IMR-90 (cell line): Measurements from ENCODE around the gene FES. TPM values are rescaled to one million over a fixed set of nuclear protein-coding genes. Genes with fewer than 3 reads are reported as not detected.

ENCODE experiments used
- ATAC-seq: fragments of 200-7000 bp; cut with Tn5 transposase; 2 replicates; pipeline ENCODE4 v1.9.1; 2020; ENCODE audit warnings: low read depth, mild to moderate bottlenecking, moderate library complexity
- BruUV-seq: library from RNA; stranded (reverse); fragments of 400-500 nt; replicated peaks from 2 replicates; lab custom pipeline; 2021; lab: Mats Ljungman, UMichigan
- CTCF ChIA-PET: fragments of 300-600 bp; formaldehyde crosslinking; extraction: SDS; loops from one replicate; lab custom pipeline; 2021; ENCODE audit warnings: antibody characterized with exemption; lab: Yijun Ruan, JAX
- POLR2A ChIA-PET: fragments of 300-600 bp; sonication (Branson Sonifier 250); formaldehyde crosslinking; loops from one replicate; lab custom pipeline; 2022; ENCODE audit warnings: antibody characterized with exemption; ENCODE audit not compliant: unreplicated experiment; lab: Charles Lee
- DNase-seq: peaks from one replicate; pipeline ENCODE4 v3.0.0; 2013
- H2AFZ ChIP-seq: replicated peaks from 2 replicates; pipeline ENCODE3; 2013; ENCODE audit warnings: low read length, mild to moderate bottlenecking; ENCODE audit not compliant: poor library complexity
- H2AK5ac ChIP-seq: 2 replicates; pipeline ENCODE4 v1.6.1; 2013; ENCODE audit warnings: low read depth, low read length, inconsistent platforms
- H2AK9ac ChIP-seq: replicated peaks from 2 replicates; pipeline ENCODE3; 2013; ENCODE audit warnings: mild to moderate bottlenecking, low read depth, low read length, moderate library complexity; ENCODE audit not compliant: poor library complexity
- H2BK120ac ChIP-seq: 2 replicates; pipeline ENCODE4 v1.6.1; 2013; ENCODE audit warnings: low read depth, low read length, inconsistent platforms
- H2BK15ac ChIP-seq: 3 replicates; pipeline ENCODE4 v1.6.1; 2013; ENCODE audit warnings: low read depth, low read length, inconsistent platforms
- H2BK20ac ChIP-seq: 2 replicates; pipeline ENCODE4 v1.6.1; 2013; ENCODE audit warnings: low read depth, mild to moderate bottlenecking, inconsistent platforms, low read length, moderate library complexity
- H2BK5ac ChIP-seq: 2 replicates; pipeline ENCODE4 v1.6.1; 2013; ENCODE audit warnings: mild to moderate bottlenecking, low read depth, low read length, inconsistent platforms; ENCODE audit not compliant: poor library complexity, severe bottlenecking
- H3K14ac ChIP-seq: replicated peaks from 2 replicates; pipeline ENCODE4 v1.6.1; 2013; ENCODE audit warnings: low read depth, low read length, inconsistent platforms
- H3K18ac ChIP-seq: 2 replicates; pipeline ENCODE4 v1.6.1; 2013; ENCODE audit warnings: low read depth, low read length, control low read depth
- H3K23ac ChIP-seq: 2 replicates; pipeline ENCODE4 v1.6.1; 2013; ENCODE audit warnings: low read depth, low read length, inconsistent platforms
- H3K27ac ChIP-seq: 2 replicates; pipeline ENCODE4 v1.5.1; 2013; ENCODE audit warnings: mild to moderate bottlenecking, control low read depth, low read length; ENCODE audit not compliant: insufficient read depth
- H3K27me3 ChIP-seq: 2 replicates; pipeline ENCODE4 v1.6.1; 2013; ENCODE audit warnings: low read length; ENCODE audit not compliant: control insufficient read depth, insufficient read depth
- H3K36me3 ChIP-seq: 2 replicates; pipeline ENCODE4 v1.6.1; 2013; ENCODE audit warnings: low read length, mixed read lengths; ENCODE audit not compliant: control insufficient read depth, insufficient read depth
- H3K4ac ChIP-seq: 2 replicates; pipeline ENCODE4 v1.6.1; 2013; ENCODE audit warnings: low read depth, low read length, inconsistent platforms
- H3K4me1 ChIP-seq: 2 replicates; pipeline ENCODE4 v1.6.1; 2013; ENCODE audit warnings: low read length, mixed read lengths; ENCODE audit not compliant: control insufficient read depth, insufficient read depth
- H3K4me2 ChIP-seq: 2 replicates; pipeline ENCODE4 v1.6.1; 2013; ENCODE audit warnings: low read depth, mild to moderate bottlenecking, control low read depth, low read length, moderate library complexity
- H3K4me3 ChIP-seq: 2 replicates; pipeline ENCODE4 v1.5.1; 2013; ENCODE audit warnings: low read depth, mild to moderate bottlenecking, control low read depth, low read length, moderate library complexity; ENCODE audit not compliant: insufficient read depth
- H3K56ac ChIP-seq: 2 replicates; pipeline ENCODE4 v1.6.1; 2013; ENCODE audit warnings: low read length, inconsistent platforms; ENCODE audit not compliant: insufficient read depth; ENCODE audit errors: extremely low read depth
- H3K79me1 ChIP-seq, 2 experiments: 2 replicates each; pipeline ENCODE4 v1.6.1; 2013; ENCODE audit warnings: low read length in 2 of 2, inconsistent platforms in 1 of 2, low read depth in 1 of 2
- H3K9ac ChIP-seq: 2 replicates; pipeline ENCODE4 v1.6.1; 2013; ENCODE audit warnings: low read depth, low read length, control low read depth
- H3K9me1 ChIP-seq: 2 replicates; pipeline ENCODE4 v1.6.1; 2013; ENCODE audit warnings: low read length, inconsistent platforms; ENCODE audit not compliant: insufficient read depth
- H3K9me3 ChIP-seq: 2 replicates; pipeline ENCODE4 v1.6.1; 2013; ENCODE audit warnings: low read length; ENCODE audit not compliant: control insufficient read depth, insufficient read depth
- H4K20me1 ChIP-seq: 2 replicates; pipeline ENCODE4 v1.6.1; 2013; ENCODE audit warnings: low read length, inconsistent platforms; ENCODE audit not compliant: insufficient read depth
- H4K5ac ChIP-seq: 2 replicates; pipeline ENCODE4 v1.6.1; 2013; ENCODE audit warnings: mild to moderate bottlenecking, low read depth, low read length, control low read depth
- H4K8ac ChIP-seq, 2 experiments: 2 replicates each; pipeline ENCODE4 v1.6.1; 2013; ENCODE audit warnings: low read depth in 2 of 2, low read length in 2 of 2, control low read depth in 1 of 2, inconsistent platforms in 1 of 2
- H4K91ac ChIP-seq: 2 replicates; pipeline ENCODE4 v1.6.1; 2013; ENCODE audit warnings: low read depth, low read length, inconsistent platforms; ENCODE audit not compliant: insufficient read depth
- BHLHE40 ChIP-seq: fragments of 150-350 bp; IDR thresholded peaks from 2 replicates; pipeline ENCODE4 v1.6.1; 2016; ENCODE audit warnings: mild to moderate bottlenecking, low read depth, low read length
- CEBPB ChIP-seq: IDR thresholded peaks from 2 replicates; pipeline ENCODE4 v1.6.1; 2012; ENCODE audit warnings: low read depth, low read length, improper control_type of control experiment
- CHD1 ChIP-seq: IDR thresholded peaks from 2 replicates; pipeline ENCODE4 v1.6.1; 2012; ENCODE audit warnings: low read depth, low read length, improper control_type of control experiment
- FOS ChIP-seq: fragments of 150-350 bp; IDR thresholded peaks from 2 replicates; pipeline ENCODE4 v1.6.1; 2016; ENCODE audit warnings: low read depth, low read length
- MAFK ChIP-seq: IDR thresholded peaks from 2 replicates; pipeline ENCODE4 v1.6.1; 2012; ENCODE audit warnings: low read depth, low read length, improper control_type of control experiment
- MAZ ChIP-seq: IDR thresholded peaks from 2 replicates; pipeline ENCODE4 v1.6.1; 2012; ENCODE audit warnings: low read depth, mild to moderate bottlenecking, low read length, improper control_type of control experiment, moderate library complexity, borderline replicate concordance
- POLR2A ChIP-seq: IDR thresholded peaks from 2 replicates; pipeline ENCODE4 v1.6.1; 2012; ENCODE audit warnings: mild to moderate bottlenecking, low read depth, low read length
- RAD21 ChIP-seq: IDR thresholded peaks from 2 replicates; pipeline ENCODE4 v1.6.1; 2012; ENCODE audit warnings: low read length, improper control_type of control experiment
- WGBS, 2 experiments: methylation state at CpG; one replicate each; pipeline versions ENCODE4 v1.1.5 to v1.1.7; 2013; ENCODE audit warnings: missing lambda C conversion rate in 2 of 2; ENCODE audit not compliant: insufficient read length in 1 of 2; ENCODE audit errors: extremely low coverage in 2 of 2; 5-methylcytosine and 5-hydroxymethylcytosine counted together
- dilution Hi-C: fragments of 300-500 bp; cut with HindIII; formaldehyde crosslinking; loops from one replicate; pipeline ENCODE4 v1.14.3; 2018; ENCODE audit warnings: low sequenced_read_pairs; ENCODE audit not compliant: unreplicated experiment
- in situ Hi-C: fragments of 300-500 bp; cut with MboI; formaldehyde crosslinking; loops from 3 replicates; pipeline ENCODE4 v1.14.3; 2019; ENCODE audit warnings: low sequenced_read_pairs, inconsistent platforms, mixed read lengths
- intact Hi-C: fragments of 100-400 bp; cut with micrococcal nuclease; formaldehyde crosslinking; loops from 2 replicates; pipeline ENCODE4 v1.10.0; 2022
- polyA plus RNA-seq, 3 experiments: library from polyadenylated mRNA; depleted of rRNA; stranded (reverse); fragments of >200 nt; gene quantifications; 2 replicates each; pipeline ENCODE4 v1.2.3, GENCODE V29; 2012; ENCODE audit warnings: low replicate concordance in 1 of 3
- total RNA-seq: library from RNA; depleted of rRNA; stranded (reverse); fragments of >200 nt; gene quantifications from 2 replicates; pipeline ENCODE4 v1.2.3, GENCODE V29; 2012
- TF ChIP-seq, protein P1 (sequence below): conservative IDR thresholded peaks from 2 replicates; pipeline ENCODE4 v1.5.1; 2012; ENCODE audit warnings: mild to moderate bottlenecking, low read depth, low read length, improper control_type of control experiment

FES gene
- total and polyA plus RNA-seq, 2 of the 4 experiments (the other 2 are of a cell fraction): 10.5 to 11.7 TPM

DNA sequence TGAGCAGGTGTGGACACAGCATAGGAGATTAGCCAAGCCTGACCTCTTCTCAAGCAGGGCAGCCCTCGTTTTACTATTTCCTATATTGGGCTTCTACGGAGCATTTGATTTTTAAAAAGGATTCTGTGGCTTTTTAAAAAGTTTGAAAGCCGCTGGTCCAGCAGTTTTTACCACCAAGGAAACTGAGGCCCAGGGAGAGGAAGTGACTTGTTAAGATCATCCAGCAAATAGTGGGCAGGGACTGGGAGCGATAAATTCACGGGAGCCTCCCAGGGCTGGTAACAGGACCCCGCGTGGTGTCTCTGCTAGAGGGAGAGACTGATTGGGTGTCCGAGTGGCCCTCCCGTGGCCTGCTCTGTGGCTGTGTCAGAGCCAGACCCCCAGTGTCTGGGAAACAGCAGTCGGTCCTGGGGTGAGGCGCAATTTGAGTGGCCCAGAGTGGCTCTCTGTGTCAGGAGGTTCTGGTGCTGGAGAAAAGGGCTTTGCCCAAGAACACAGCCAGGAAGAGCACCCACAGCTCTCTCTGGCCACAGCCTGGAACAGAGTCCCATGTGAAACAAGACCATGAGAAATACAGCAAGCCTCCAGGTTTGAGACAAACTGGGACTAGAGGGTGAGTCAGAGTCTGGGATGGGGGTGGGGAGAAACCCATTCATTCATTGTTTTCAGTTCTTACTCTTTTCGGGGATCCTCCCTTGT lies 11.7 kb upstream of the FES start:
- peaks cover 14% of the 10 kb centered on the region for H3K9me1 ChIP-seq
- H3K18ac ChIP-seq: peak overlapping the region; percentile 27
- peak overlapping the region; percentile 89 for H2BK5ac ChIP-seq
- H2BK120ac ChIP-seq: peak overlapping the region; percentile 21
- BruUV-seq: no TSS peak
- H4K5ac ChIP-seq: peak overlapping the region; percentile 57; the same call in 1 of the 2 replicates
- peaks cover 17 to 62% of the 10 kb centered on the region in 2 experiments for H3K79me1 ChIP-seq
- peak overlapping the region; percentile 23 to 56; a peak in 1 of 4 replicates for H4K8ac ChIP-seq
- peaks cover 20% of the 10 kb centered on the region for H4K20me1 ChIP-seq
- peaks cover 21% of the 10 kb centered on the region for H3K36me3 ChIP-seq
- TF ChIP-seq CHD1 (0 out of 2 replicates have a peak, but pooled peaks have one; percentile 49), BHLHE40 (no peak), CEBPB (no peak), FOS (peak; percentile 80), RAD21 (no peak), MAFK (no peak), POLR2A (peak; percentile 95), MAZ (peak; percentile 20; the same call in 1 of the 2 replicates)
- TF ChIP-seq, protein P1, sequence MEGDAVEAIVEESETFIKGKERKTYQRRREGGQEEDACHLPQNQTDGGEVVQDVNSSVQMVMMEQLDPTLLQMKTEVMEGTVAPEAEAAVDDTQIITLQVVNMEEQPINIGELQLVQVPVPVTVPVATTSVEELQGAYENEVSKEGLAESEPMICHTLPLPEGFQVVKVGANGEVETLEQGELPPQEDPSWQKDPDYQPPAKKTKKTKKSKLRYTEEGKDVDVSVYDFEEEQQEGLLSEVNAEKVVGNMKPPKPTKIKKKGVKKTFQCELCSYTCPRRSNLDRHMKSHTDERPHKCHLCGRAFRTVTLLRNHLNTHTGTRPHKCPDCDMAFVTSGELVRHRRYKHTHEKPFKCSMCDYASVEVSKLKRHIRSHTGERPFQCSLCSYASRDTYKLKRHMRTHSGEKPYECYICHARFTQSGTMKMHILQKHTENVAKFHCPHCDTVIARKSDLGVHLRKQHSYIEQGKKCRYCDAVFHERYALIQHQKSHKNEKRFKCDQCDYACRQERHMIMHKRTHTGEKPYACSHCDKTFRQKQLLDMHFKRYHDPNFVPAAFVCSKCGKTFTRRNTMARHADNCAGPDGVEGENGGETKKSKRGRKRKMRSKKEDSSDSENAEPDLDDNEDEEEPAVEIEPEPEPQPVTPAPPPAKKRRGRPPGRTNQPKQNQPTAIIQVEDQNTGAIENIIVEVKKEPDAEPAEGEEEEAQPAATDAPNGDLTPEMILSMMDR: no peak
- no peaks in the 10 kb centered on the region for H3K9me3 ChIP-seq
- ChIA-PET CTCF (no interaction called here), POLR2A (no interaction called here)
- peak overlapping the region; percentile 2; the same call in 1 of the 2 replicates for H3K56ac ChIP-seq
- peak overlapping the region; percentile 80 for H2AFZ ChIP-seq
- H2AK9ac ChIP-seq: peak overlapping the region; percentile 92
- peak overlapping the region; percentile 91 for H3K4ac ChIP-seq
- dilution Hi-C loops: no loop called here
- DNase-seq (peak; percentile 80), ATAC-seq (peak; percentile 36)
- in situ Hi-C loops: no loop called here
- H4K91ac ChIP-seq: 0 out of 2 replicates have a peak overlapping the region, but pooled peaks have one; percentile 0
- peaks cover 33% of the 10 kb centered on the region for H3K4me1 ChIP-seq
- 80% methylated on average over 1 of the region's 12 CpGs; no CpG with 5 or more reads in 1 of the 2 experiments for WGBS, 2 experiments
- no peaks in the 10 kb centered on the region for H3K27me3 ChIP-seq
- H2BK15ac ChIP-seq: no peak overlapping the region; the same call in 2 of the 3 replicates
- peak overlapping the region; percentile 79 for H2AK5ac ChIP-seq
- intact Hi-C loops: loop anchor here (5.0 kb wide), 2 partner anchors 155 to 225 kb away; partner anchors contain the start of gene BLM
- H2BK20ac ChIP-seq: no peak overlapping the region
- H3K4me2 ChIP-seq: peak overlapping the region; percentile 100
- H3K27ac ChIP-seq: peak overlapping the region; percentile 61
- peak overlapping the region; percentile 75 for H3K4me3 ChIP-seq
- H3K14ac ChIP-seq: peak overlapping the region; percentile 60; the same call in 1 of the 2 replicates
- H3K9ac ChIP-seq: peak overlapping the region; percentile 62
- peak overlapping the region; percentile 66 for H3K23ac ChIP-seq
